Inflammatory macrophage (primary cell): ENCODE data around the gene JUND.
A peak's percentile ranks its signal among the peaks of the same experiment; 100 is the strongest.

ENCODE experiments used
- DNase-seq, 2 donors: peaks; one replicate each; pipeline ENCODE4 v3.0.0-alpha.2; 2020 to 2022

The JUND gene

GRCh38 chr19:18266771-18267686 is 14.4 kb downstream of the JUND start:
- DNase-seq, result no peak

DNA sequence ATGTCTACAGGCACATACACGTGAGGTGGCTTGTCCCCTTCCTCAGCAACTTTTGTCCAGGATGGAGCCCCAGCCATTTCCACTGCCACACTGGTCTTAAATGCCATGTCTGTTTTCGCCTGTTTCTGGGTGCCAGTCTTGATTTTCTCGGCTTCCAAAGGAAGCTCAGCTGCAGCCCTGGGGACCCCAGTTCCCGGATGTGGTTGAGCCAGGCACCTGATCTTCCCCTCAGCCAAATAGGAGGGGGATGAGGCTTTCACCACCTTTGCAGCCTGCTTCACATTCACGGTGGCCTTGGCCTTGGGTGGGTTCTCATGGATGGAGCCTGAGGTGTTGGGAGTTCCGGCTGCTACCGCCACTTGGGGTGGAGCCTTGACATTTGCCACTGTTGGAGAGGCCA is 15.8 kb downstream of the JUND start:
- DNase-seq, result no peak

GRCh38 chr19:18264971-18265540 is 16.4 kb downstream of the JUND start:
- DNase-seq, result no peak

GRCh38 chr19:18264137-18264854 is 17.1 kb downstream of the JUND start:
- DNase-seq, result no peak

- no peak for DNase-seq
These were observed 17.9 kb downstream of the JUND start for GRCh38 chr19:18263324-18264136.

DNA sequence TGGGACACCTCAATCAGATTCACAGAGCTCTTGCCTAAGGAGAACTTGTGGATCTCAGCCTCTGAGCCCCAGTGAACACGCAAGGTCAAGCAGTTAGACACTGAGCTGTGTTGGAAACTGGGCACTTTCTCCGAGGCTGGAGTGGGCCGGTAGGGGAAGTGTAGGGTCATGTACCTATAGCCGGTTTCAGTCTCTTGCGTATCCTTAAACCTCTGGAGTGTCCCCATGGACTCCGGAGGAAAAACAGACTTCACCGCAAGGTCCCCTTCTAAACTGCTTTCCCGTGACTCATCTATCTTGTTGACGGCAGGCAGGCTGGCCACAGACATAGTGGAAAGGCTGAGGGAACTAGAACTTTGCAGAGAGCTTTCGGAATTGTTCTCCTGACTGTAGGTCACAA is 18.5 kb downstream of the JUND start:
- no peak for DNase-seq

- no peak for DNase-seq
These were observed 19.3 kb downstream of the JUND start for GRCh38 chr19:18262144-18262543.

GRCh38 chr19:18261474-18261873 is 19.9 kb downstream of the JUND start:
- no peak for DNase-seq

- peak; percentile 9 to 54 for DNase-seq
These were observed 21.5 kb downstream of the JUND start for GRCh38 chr19:18259893-18260292.

DNA sequence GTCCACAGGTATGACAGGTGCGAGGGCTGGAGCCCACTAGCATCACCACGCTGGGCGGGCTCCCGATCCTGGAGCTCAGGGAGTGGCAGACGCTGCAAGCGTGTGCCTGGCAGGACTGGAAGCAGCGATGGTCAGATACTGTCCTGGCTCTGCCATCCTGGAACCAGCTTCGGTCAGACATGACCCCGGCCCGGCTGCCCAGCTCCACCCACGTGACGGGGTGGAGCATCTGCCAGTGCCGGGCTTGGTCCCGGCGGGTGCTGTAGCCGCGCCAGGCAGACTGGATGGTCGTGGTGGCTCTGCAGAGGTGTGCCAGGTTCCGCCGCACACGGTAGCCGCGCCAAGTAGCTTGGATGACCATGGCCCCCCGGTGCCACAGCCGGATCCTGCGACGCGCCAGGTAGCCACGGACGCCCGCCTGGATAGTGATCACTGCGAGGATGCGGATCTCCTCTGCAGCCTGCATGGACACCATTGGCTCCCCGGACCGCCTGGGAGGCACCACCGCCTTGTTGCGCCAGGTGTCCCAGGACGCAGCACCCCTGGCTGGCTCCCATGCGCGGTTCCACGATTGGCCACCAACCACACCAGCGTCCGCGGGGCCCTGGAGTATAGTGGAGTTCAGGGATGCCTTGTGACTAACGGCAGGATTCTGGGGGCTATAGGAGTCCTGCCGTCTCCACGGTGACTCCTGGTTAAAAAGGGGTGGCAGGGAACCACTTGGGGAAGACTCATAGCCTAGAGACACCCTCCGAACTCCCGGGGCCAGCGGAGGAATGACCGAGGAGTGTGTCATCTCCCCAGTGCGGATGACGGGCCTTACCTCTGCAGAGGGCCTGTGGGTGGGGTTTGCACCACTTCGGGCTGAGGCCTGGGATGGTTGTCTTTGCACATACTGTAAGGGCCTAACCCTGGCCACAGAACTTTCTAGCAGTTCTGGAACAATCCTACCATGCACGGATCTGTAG is 23.6 kb downstream of the JUND start:
- DNase-seq, result no peak

- DNase-seq, result no peak
These were observed 26.6 kb downstream of the JUND start for GRCh38 chr19:18254546-18255503.

DNA sequence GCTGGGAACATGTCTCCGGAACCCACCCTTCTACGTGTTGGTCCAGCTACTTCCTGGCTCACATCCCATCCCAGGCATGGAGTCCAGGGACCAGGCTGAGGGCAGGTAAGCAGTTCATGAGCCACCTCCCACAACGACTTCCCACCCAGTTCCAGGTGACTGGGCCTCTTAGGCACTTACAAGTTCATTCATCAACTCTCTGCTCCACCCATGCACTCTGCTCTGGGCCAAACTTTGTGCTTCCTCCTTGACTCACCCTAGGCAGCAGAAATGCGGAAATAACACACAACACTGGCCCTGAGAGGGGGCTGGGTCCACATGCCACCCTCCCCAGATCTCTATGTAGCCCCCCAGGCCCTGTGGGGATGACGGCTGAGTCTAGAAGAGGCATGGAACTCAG is 27.7 kb downstream of the JUND start:
- DNase-seq, result no peak

DNA sequence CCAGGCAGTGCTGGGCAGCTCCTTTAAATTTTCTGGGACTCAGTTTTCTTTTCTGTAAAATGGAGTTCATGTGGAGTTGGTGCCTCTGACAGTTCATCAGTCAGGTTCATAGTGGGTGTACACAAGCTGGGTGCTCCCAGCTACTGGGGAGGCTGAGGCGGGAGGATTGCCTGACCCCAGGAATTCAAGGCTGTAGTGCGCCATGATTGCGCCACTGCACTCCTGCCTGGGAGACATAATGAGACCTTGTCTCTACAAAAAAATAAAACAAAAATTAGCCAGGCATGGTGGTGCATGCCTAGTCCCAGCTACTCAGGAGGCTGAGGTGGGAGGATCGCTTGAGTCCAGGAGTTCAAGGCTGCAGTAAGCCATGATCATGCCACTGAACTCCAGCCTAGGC is 28.3 kb downstream of the JUND start:
- DNase-seq, result no peak

DNA sequence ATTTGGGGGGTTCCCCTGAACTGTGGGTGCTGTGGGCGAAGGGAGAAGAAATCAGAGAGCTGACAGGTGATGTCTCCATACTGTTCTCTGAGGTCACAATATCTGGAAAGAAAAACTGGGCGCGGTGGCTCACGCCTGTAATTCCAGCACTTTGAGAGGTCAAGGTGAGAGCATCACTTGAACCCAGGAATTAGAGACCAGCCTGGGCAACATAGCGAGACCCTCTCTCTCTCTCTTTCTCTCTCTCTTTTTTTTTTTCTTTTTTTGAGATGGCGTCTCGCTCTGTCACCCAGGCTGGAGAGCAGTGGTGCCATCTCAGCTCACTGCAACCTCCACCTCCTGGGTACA is 29.1 kb downstream of the JUND start:
- no peak for DNase-seq

DNA sequence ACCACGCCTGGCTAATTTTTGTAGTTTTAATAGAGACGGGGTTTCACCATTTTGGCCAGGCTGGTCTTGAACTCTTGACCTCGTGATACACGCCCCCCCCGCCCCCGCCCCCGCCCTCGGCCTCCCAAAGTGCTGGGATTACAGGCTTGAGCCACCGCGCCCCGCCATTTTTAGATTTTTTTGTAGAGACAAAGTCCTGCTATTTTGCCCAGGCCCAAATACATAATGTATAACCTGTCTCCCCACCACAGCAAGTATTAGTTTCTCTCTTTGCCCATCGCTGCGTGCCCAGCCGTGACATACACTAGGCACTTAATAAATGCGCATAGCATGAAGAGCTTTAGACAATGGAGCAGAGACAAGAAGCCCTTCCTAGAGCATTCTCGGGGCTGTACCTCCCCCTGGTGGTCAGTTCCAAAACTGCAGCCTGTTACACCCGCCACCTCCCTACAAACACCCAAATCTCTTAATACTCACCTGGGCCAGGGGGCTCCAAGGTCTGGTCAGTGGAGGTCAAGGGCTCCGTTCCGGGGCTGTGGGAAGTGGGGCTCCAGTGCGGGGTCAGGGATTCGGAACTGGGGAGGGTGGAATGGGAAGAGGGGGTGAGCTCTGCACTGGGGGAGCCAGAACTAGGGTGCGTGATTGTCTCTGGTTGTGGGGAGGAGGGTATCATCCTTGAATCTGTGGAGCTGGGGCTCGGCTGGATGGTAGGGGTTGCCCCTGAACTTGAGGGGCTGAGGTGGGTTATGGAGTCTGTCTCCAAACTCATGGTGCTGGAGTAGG is 29.6 kb downstream of the JUND start:
- peak; percentile 71 to 81 for DNase-seq

DNA sequence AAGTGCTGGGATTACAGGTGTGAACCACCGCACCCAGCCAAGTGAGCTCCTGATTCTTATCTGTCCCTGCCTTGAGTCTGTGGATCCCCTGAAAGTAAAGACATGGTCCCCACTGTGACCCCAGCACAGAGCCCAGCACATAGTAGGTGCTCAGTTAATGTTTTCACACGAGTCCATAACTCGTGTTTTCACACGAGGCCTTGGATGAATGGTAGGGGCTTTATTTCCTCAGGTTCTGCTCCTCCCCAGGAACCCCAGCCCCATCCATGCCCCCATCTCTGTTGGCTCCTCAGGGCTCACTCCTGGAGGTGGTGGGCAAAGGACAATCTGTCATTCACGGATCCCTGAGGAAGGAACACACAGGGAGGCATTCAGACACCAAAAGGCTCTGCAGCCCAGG is 31.6 kb downstream of the JUND start:
- no peak for DNase-seq

DNA sequence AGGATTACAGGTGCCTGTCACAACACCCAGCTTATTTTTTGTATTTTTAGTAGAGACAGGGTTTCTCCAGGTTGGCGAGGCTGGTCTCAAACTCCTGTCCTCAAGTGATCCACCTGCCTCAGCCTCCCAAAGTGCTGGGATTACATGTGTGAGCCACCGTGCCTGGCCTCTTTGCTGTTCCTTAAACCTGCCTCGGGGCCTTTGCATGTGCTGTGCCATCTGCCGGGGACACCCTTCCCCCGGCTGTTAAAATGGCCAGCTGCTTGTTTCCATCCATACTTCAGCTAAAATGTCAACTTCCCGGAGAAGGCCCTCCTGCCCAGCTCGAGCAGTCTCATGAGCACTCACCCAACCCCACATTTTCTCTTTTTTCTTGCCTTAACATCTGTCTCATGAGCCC is 36.1 kb downstream of the JUND start:
- DNase-seq, result no peak

- no peak for DNase-seq
These were observed 42.1 kb downstream of the JUND start for GRCh38 chr19:18239303-18239702.

DNA sequence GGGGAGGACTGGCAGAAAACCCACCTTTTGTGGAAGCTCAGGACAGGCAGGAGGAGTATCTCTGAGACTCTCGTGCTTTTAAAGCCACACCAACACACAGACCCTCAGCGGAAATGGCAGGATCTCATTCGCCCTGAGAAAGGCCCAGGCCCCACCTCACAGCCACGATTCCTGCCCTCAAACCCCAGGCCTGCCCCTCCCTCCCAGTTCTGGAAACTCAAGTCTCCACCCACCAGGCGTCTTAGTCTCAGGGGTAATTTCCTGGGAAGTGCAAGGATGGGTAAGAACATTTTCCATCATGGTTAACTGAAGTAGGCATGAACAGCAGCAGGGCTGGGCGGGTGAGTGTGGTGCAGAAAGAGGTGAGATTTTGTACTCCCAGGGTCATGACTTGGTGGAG is 47.2 kb downstream of the JUND start:
- no peak for DNase-seq
